GM21423 (cell line): ENCODE data around the gene CACNA1C.

ENCODE experiments used
- ATAC-seq: cut with Tn5 transposase; IDR thresholded peaks from one replicate; pipeline ENCODE4 v1.9.1; 2021; ENCODE audit warnings: mild to moderate bottlenecking, moderate library complexity; ENCODE audit not compliant: unreplicated experiment

The CACNA1C gene

DNA sequence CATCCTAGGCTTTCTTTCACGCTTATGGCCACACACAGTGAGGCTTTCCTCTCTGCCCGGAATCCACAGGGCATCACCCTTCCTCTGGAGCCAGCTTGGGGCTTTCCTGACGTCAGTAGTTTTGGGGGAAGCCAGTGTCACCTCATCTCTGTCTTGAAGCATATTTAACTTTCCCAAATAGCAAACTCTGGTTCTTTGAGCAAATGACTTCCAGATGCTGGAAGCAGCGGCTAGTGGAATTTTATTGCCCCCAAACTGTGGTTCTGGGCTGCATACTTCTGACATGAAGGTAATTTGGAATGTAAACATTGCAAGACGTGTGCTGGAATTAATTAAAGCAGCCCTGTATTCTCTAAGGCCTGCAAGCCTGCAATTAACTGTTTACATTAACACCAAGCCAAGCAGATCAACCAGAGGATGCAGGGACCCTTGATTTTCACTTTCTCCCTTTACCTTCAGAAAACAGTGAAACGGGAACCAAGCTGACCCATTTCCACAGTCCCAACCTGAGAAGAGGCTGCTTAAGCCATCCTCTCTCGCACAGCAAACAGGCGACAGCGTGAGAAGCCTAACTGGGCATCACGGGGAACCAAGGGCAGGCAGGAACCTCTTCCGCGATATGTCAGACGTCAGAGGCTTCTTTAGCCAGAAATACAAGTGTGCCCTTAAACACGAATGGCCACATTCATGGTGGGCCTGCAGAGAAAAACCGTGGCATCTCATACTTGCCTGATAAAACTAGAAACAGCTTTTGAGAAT is 258.4 kb downstream of the CACNA1C start:
- ATAC-seq = no peak

- ATAC-seq = no peak
Observed at GRCh38 chr12:2312175-2312574, 259.4 kb downstream of the CACNA1C start.

GRCh38 chr12:2312770-2313169 is 260.0 kb downstream of the CACNA1C start:
- no peak for ATAC-seq

GRCh38 chr12:2314492-2314891 is 261.7 kb downstream of the CACNA1C start:
- ATAC-seq = no peak

DNA sequence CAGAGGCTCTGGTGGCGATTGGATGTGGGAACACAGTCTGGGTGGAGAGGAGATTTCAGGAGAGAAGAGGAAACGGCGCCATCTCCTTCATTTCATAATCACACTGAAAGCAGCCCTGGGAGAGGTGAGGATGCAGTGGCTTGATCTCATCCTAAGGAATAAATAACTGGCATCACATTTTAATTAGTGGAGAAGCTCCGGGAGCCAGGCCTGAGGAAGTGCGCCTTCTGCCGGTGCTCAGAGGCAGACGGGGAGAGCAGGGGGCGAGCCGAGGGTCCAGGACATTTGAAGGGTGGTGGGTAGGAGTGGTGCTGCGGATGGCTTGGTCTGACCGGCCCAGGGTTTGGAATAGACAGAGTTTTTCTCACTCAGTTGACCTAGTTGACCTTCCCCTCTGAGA is 265.0 kb downstream of the CACNA1C start:
- ATAC-seq = no peak

- ATAC-seq = no peak
Observed at GRCh38 chr12:2318286-2318685, 265.5 kb downstream of the CACNA1C start.

- no peak for ATAC-seq
Observed at GRCh38 chr12:2319136-2319535, 266.3 kb downstream of the CACNA1C start.

GRCh38 chr12:2319737-2320506 is 267.1 kb downstream of the CACNA1C start:
- ATAC-seq = no peak

DNA sequence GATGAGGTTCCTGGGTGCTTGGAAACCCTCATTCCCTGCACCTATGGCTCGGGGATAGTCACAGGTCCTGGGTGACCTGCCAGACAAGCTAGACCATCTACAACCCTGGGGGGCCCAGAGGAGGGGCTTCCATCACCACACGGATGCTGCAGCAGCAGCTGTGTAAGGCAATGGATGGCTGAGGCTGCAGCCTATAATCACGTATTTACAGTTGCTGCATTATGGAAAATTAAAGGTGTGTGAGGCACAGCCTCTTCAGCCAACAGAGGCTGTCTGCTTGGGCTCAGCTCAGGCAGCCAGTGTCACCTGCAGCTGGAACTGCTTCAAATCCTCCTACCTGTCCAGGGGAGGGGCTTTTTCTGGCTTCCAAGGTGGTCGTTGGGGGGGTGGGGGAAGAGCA is 268.1 kb downstream of the CACNA1C start:
- ATAC-seq = no peak

- no peak for ATAC-seq
Observed at GRCh38 chr12:2322554-2323120, 269.9 kb downstream of the CACNA1C start.

GRCh38 chr12:2323532-2324255 is 270.9 kb downstream of the CACNA1C start:
- ATAC-seq = no peak

DNA sequence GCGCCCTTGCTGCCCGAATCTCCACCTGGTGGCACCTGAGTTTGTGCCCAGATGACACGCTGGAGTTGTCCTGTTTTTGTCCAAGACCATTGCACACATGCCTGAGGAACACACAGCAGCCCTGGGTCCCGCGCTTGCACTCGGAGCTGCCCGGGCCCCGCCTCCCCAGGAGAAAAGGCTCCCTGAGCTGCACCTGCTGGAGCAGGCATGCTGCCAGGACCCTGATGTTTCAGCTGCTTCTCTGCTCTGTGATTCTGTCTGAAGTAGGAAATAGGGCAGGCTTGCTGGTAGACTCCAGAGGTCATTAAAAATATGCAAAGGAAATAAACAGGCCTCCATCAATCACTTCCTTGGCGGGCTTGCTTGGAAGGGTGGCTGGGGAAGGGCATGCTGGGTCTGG is 271.6 kb downstream of the CACNA1C start:
- no peak for ATAC-seq

DNA sequence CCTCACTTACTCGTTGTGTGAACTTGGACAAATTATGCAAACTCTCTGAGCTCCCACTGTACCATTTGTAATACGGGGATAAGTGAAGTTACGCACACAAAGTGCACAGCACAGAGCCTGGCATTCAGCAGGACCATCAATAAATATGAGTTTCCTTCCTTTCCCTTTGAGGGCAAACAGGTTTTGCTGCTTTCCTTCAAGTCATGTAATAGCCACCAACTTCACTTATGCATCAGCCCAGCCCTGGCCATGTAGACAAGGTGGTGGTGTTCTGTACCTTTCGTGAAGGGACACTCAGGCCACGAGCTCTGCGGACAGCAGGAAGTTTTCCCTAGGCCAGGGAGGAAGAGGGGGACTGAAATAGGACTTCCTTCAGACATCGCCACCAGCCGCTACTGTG is 272.7 kb downstream of the CACNA1C start:
- ATAC-seq = no peak

- no peak for ATAC-seq
Observed at GRCh38 chr12:2326470-2326869, 273.7 kb downstream of the CACNA1C start.

DNA sequence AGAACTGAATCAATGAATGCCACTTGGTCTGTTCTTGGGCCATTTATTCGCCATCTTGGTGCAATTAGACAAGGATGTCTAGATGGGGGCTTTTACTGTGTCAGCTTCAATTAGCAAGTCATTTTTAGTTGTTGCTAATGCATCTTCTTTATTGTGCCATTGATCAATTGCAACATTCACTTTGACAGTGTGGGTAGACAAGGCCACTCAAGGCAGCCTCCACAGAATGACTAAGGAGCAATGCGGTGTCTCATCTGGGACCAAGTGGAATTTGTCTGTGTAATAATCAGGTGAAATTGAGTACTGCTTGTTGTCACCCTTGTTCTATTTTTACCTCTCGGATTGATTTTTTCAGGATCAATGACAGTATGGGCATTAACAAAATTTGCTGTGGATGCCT is 275.9 kb downstream of the CACNA1C start:
- ATAC-seq = no peak

- ATAC-seq = no peak
Observed at GRCh38 chr12:2329661-2330210, 276.9 kb downstream of the CACNA1C start.

GRCh38 chr12:2332236-2332635 is 279.4 kb downstream of the CACNA1C start:
- ATAC-seq = no peak

DNA sequence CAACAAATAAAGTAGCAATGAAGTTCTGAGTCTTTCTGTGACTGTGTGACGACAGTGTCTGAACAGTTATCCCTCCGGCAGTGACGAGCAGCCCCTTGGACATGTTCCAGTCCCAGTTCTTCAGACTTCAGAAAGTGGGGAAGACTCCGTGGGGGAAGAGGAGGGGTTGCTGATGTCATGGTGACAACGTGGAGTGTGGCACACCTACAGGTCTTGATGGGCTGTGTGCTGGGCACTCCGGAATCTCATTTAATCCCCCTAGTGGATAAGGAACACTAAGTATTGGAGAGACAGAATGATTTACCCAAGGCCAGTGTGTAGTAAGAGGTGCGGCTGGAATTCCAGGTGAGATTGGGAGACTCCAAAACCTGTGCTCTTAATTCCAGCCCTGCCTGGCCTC is 280.2 kb downstream of the CACNA1C start:
- no peak for ATAC-seq

GRCh38 chr12:2333491-2334195 is 280.9 kb downstream of the CACNA1C start:
- no peak for ATAC-seq

GRCh38 chr12:2334271-2334670 is 281.5 kb downstream of the CACNA1C start:
- no peak for ATAC-seq
